Measurements from ENCODE around the gene ZNF490. TPM values are rescaled to one million over a fixed set of nuclear protein-coding genes. Genes with fewer than 3 reads are reported as not detected.

ZNF490 gene
- total and polyA plus RNA-seq, 2 experiments from 2014 or later: 2.3 to 7.8 TPM

- 86% methylated on average over 1 of the region's 1 CpG for WGBS (ENCODE audit: low lambda C conversion rate, missing lambda C conversion rate)
- Histone ChIP-seq H3K4me1 (ENCODE audit: insufficient read depth) (no peaks in the 10 kb centered on the region), H3K4me2 (no peak overlapping the region), H3K9me2 (replicated peaks; ENCODE audit: insufficient read depth) (no peaks in the 10 kb centered on the region), H3K27ac (no peak overlapping the region), H3K36me3 (replicated peaks; ENCODE audit: insufficient read depth, low read depth) (no peaks in the 10 kb centered on the region), H3K79me2 (peaks cover 89% of the 10 kb centered on the region), H3K27me3 (no peaks in the 10 kb centered on the region), H2AFZ (no peak overlapping the region), H4K20me1 (ENCODE audit: insufficient read depth, poor library complexity, severe bottlenecking) (no peaks in the 10 kb centered on the region), H3K4me3 (no peak overlapping the region), H3K9me3 (ENCODE audit: low read depth) (peaks cover 16% of the 10 kb centered on the region)
- TF ChIP-seq CTCF (IDR thresholded peaks at IDR 0.05; ENCODE audit: poor library complexity): no peak
- no peak for TF ChIP-seq EZH2phosphoT487 (IDR thresholded peaks at IDR 0.05; ENCODE audit: low read depth, severe bottlenecking, unreplicated experiment)
- no peak for TF ChIP-seq EZH2 (IDR thresholded peaks at IDR 0.05; ENCODE audit: borderline replicate concordance)
- DNase-seq (ENCODE audit: low spot score): no peak
Observed at GRCh38 chr19:12543855-12544254, 66.8 kb downstream of the ZNF490 start.

Other genes starting within 250 kb of the ZNF490 start
- gene ZNF442, start 245.1 kb downstream of the ZNF490 start, total RNA-seq: 3.6 and 5.9 TPM in 2 replicates
- 1.3 and 4.4 TPM in 2 replicates for gene ZNF442, start 245.1 kb downstream of the ZNF490 start, polyA plus RNA-seq
- 4.9 and 7.1 TPM in 2 replicates for gene ZNF799, start 209.5 kb downstream of the ZNF490 start, total RNA-seq
- gene ZNF799, start 209.5 kb downstream of the ZNF490 start, polyA plus RNA-seq: 2.6 and 3.8 TPM in 2 replicates
- gene ZNF443, start 169.8 kb downstream of the ZNF490 start, total RNA-seq: 6.0 and 7.5 TPM in 2 replicates
- 1.9 and 3.2 TPM in 2 replicates for gene ZNF443, start 169.8 kb downstream of the ZNF490 start, polyA plus RNA-seq
- 2.2 and 4.0 TPM in 2 replicates for gene ZNF709, start 126.0 kb downstream of the ZNF490 start, total RNA-seq
- 0.63 and 1.0 TPM in 2 replicates for gene ZNF709, start 126.0 kb downstream of the ZNF490 start, polyA plus RNA-seq
- 9.2 and 10.7 TPM in 2 replicates for gene ZNF564, start 59.3 kb downstream of the ZNF490 start, total RNA-seq
- 5.0 and 6.1 TPM in 2 replicates for gene ZNF564, start 59.3 kb downstream of the ZNF490 start, polyA plus RNA-seq
- gene ZNF791, start 107 bp upstream of the ZNF490 start, total RNA-seq: 16.1 and 16.2 TPM in 2 replicates
- 11.5 and 16.6 TPM in 2 replicates for gene ZNF791, start 107 bp upstream of the ZNF490 start, polyA plus RNA-seq
- 67.2 and 68.8 TPM in 2 replicates for gene MAN2B1, start 55.9 kb upstream of the ZNF490 start, total RNA-seq
- 77.1 and 81.9 TPM in 2 replicates for gene MAN2B1, start 55.9 kb upstream of the ZNF490 start, polyA plus RNA-seq
- 9.1 and 12.2 TPM in 2 replicates for gene WDR83, start 56.0 kb upstream of the ZNF490 start, total RNA-seq
- gene WDR83, start 56.0 kb upstream of the ZNF490 start, polyA plus RNA-seq: 19.5 and 21.5 TPM in 2 replicates
- 62.6 and 71.7 TPM in 2 replicates for gene DHPS, start 71.1 kb upstream of the ZNF490 start, total RNA-seq
- gene DHPS, start 71.1 kb upstream of the ZNF490 start, polyA plus RNA-seq: 63.1 and 84.7 TPM in 2 replicates
- not detected in 2 replicates for gene GNG14, start 77.2 kb upstream of the ZNF490 start, total RNA-seq
- gene GNG14, start 77.2 kb upstream of the ZNF490 start, polyA plus RNA-seq: not detected in 2 replicates
- gene FBXW9, start 85.8 kb upstream of the ZNF490 start, total RNA-seq: 8.1 and 10.9 TPM in 2 replicates
- 9.1 and 11.1 TPM in 2 replicates for gene FBXW9, start 85.8 kb upstream of the ZNF490 start, polyA plus RNA-seq
- 41.4 and 65.2 TPM in 2 replicates for gene TNPO2, start 113.1 kb upstream of the ZNF490 start, total RNA-seq
- 11.7 and 16.0 TPM in 2 replicates for gene TNPO2, start 113.1 kb upstream of the ZNF490 start, polyA plus RNA-seq
- gene TRIR, start 123.9 kb upstream of the ZNF490 start, total RNA-seq: 243 and 268 TPM in 2 replicates
- 246 and 259 TPM in 2 replicates for gene TRIR, start 123.9 kb upstream of the ZNF490 start, polyA plus RNA-seq
- 52.3 and 79.6 TPM in 2 replicates for gene GET3, start 126.7 kb upstream of the ZNF490 start, total RNA-seq
- gene GET3, start 126.7 kb upstream of the ZNF490 start, polyA plus RNA-seq: 85.4 and 108 TPM in 2 replicates
- gene BEST2, start 141.0 kb upstream of the ZNF490 start, total RNA-seq: not detected in 2 replicates
- not detected in 2 replicates for gene BEST2, start 141.0 kb upstream of the ZNF490 start, polyA plus RNA-seq
- 44.3 and 70.5 TPM in 2 replicates for gene HOOK2, start 164.7 kb upstream of the ZNF490 start, total RNA-seq
- 113 and 128 TPM in 2 replicates for gene HOOK2, start 164.7 kb upstream of the ZNF490 start, polyA plus RNA-seq
- 343 and 399 TPM in 2 replicates for gene JUNB, start 180.7 kb upstream of the ZNF490 start, total RNA-seq
- 539 and 633 TPM in 2 replicates for gene JUNB, start 180.7 kb upstream of the ZNF490 start, polyA plus RNA-seq
- gene PRDX2, start 191.0 kb upstream of the ZNF490 start, total RNA-seq: 497 and 589 TPM in 2 replicates
- 581 and 582 TPM in 2 replicates for gene PRDX2, start 191.0 kb upstream of the ZNF490 start, polyA plus RNA-seq
- gene THSD8, start 191.3 kb upstream of the ZNF490 start, total RNA-seq: not detected in 2 replicates
- 5.1 and 5.7 TPM in 2 replicates for gene THSD8, start 191.3 kb upstream of the ZNF490 start, polyA plus RNA-seq
- gene RNASEH2A, start 195.8 kb upstream of the ZNF490 start, total RNA-seq: 8.3 and 9.3 TPM in 2 replicates
- 20.4 and 25.7 TPM in 2 replicates for gene RNASEH2A, start 195.8 kb upstream of the ZNF490 start, polyA plus RNA-seq
- 0.32 TPM in 1 of 2 replicates, not detected in the other for gene RTBDN, start 223.8 kb upstream of the ZNF490 start, total RNA-seq
- gene RTBDN, start 223.8 kb upstream of the ZNF490 start, polyA plus RNA-seq: 0.36 TPM in 1 of 2 replicates, not detected in the other
- 0.20 and 0.32 TPM in 2 replicates for gene MAST1, start 227.7 kb upstream of the ZNF490 start, total RNA-seq
- 0.22 and 0.54 TPM in 2 replicates for gene MAST1, start 227.7 kb upstream of the ZNF490 start, polyA plus RNA-seq

All from hepatocyte (in vitro differentiated cells).